ENCODE results near the gene SAMHD1.
A peak's percentile ranks its signal among the peaks of the same experiment; 100 is the strongest.
"Not testable (repeated sequence)": the region's sequence is repeated elsewhere in the genome, so short reads cannot be mapped to it uniquely, and the experiment has no call there.

The SAMHD1 gene

DNA sequence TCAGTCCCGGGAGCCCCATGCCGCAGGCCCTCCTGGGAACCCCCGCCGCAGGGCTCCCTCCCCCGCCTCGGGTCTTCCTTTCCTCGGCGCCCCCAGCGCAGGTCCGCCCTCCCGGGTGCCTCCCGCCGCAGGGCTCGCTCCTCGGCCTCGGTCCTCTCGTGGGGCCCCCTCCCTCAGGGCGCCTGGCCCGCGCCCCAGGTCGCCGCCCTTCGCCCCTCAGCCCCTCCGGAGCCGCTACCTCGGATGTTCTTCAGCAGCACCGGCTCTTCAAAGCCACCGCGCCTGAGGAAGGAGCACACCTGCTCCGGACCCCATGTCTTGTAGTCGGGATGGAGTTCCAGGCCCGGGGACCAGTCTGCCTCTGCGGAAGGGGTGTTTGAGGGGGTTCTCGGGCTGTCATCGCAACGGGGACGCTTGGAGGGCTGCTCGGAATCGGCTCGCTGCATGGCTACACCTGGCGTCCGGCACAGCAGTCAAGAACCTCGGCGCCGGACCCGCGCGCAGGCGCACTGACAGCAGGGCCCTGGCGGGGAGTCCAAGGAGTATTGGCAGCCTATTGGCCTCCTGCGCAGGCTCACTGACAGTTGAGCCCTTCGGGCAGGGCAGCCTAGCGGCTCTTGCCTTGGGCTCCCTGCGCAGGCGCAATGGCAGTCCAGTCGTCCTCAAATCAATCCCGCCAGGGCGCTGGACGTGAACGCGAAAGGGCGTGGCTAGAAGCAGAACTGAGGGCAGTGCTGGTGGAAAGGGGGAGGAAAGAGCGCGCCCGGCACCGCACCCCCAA, at the start of gene SAMHD1:
Gene SAMHD1 (minus strand): TSS at position 511 of the 781 bp plus-strand sequence. CDS start 65 bp downstream, at position 446.
- H3K27me3 ChIP-seq (ENCODE audit: low read length): no peaks in the 10 kb centered on the region
- peaks cover 18% of the 10 kb centered on the region for H3K79me2 ChIP-seq (ENCODE audit: insufficient read depth, low read length)
- H3F3A ChIP-seq (ENCODE audit: insufficient read depth): peaks cover 9% of the 10 kb centered on the region; the same call in 1 of the 2 replicates
- no peaks in the 10 kb centered on the region for H3K9me3 ChIP-seq (ENCODE audit: insufficient read depth, low read length)
- peak within 1 kb of the TSS; percentile 94 for H2AFZ ChIP-seq (ENCODE audit: low read depth, low read length, severe bottlenecking)
- peak within 1 kb of the TSS; percentile 36 for H3K27ac ChIP-seq (ENCODE audit: low read depth, low read length)
- no peaks in the 10 kb centered on the region for H4K20me1 ChIP-seq (ENCODE audit: low read depth, low read length)
- no peaks in the 10 kb centered on the region for H3K36me3 ChIP-seq (ENCODE audit: low read length)
- H3K4me2 ChIP-seq (ENCODE audit: low read depth, low read length, poor library complexity, severe bottlenecking): peak within 1 kb of the TSS; percentile 79
- no peaks in the 10 kb centered on the region for H3K9me2 ChIP-seq (replicated peaks; ENCODE audit: insufficient read depth, low read length)
- TF ChIP-seq EZH2phosphoT487 (conservative IDR thresholded peaks at IDR 0.05; ENCODE audit: low read length): no peak
- no peak for TF ChIP-seq CTCF (IDR thresholded peaks at IDR 0.05; ENCODE audit: insufficient read depth, low read length, poor library complexity, severe bottlenecking)
- peak within 1 kb of the TSS; percentile 91 for H3K9ac ChIP-seq (ENCODE audit: low read length)
- H3K4me3 ChIP-seq (ENCODE audit: insufficient read depth, low read length, poor library complexity, severe bottlenecking): peak within 1 kb of the TSS; percentile 73

DNA sequence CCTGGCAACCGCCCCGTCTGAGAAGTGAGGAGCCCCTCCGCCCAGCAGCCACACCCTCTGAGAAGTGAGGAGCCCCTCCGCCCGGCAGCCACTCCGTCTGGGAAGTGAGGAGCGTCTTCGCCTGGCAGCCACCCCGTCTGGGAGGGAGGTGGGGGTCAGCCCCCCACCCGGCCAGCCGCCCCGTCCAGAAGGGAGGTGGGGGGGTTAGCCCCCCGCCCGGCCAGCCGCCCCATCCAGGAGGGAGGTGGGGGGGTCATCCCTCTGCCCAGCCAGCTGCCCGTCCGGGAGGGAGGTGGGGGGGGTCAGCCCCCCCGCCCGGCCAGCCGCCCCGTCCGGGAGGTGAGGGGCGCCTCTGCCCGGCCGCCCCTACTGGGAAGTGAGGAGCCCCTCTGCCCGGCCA, 48.7 kb upstream of the SAMHD1 start:
- not testable (repeated sequence) for H3K27ac ChIP-seq (ENCODE audit: low read depth, low read length); H3K9ac ChIP-seq (ENCODE audit: low read length); H3K9me3 ChIP-seq (ENCODE audit: insufficient read depth, low read length); H4K20me1 ChIP-seq (ENCODE audit: low read depth, low read length); H2AFZ ChIP-seq (ENCODE audit: low read depth, low read length, severe bottlenecking); H3K27me3 ChIP-seq (ENCODE audit: low read length); H3K4me2 ChIP-seq (ENCODE audit: low read depth, low read length, poor library complexity, severe bottlenecking); H3F3A ChIP-seq (ENCODE audit: insufficient read depth); H3K4me3 ChIP-seq (ENCODE audit: insufficient read depth, low read length, poor library complexity, severe bottlenecking); H3K9me2 ChIP-seq (replicated peaks; ENCODE audit: insufficient read depth, low read length); H3K79me2 ChIP-seq (ENCODE audit: insufficient read depth, low read length)
- H3K36me3 ChIP-seq (ENCODE audit: low read length): peaks cover 17% of the 10 kb centered on the region; the same call in 1 of the 2 replicates

DNA sequence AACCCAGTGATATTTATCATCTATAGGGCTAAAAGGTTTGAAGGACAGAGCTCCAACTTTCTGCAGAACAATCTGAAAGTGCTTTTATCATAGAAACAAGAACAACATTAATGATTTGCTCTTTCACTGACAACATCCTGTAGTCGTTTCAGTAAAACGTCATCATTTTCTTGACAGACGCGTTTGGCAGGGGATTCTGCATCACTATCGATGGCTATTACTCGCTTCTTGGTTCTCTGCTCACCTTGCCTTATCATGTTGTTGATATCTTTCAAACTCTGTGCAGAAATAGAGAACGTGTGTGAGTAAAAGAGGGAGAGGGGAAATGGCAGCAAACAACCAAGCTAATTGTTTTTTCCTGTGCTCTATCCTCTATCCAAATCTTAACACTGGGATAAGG, 47.1 kb upstream of the SAMHD1 start:
- no peak overlapping the region for H3K4me3 ChIP-seq (ENCODE audit: insufficient read depth, low read length, poor library complexity, severe bottlenecking)
- no peaks in the 10 kb centered on the region for H4K20me1 ChIP-seq (ENCODE audit: low read depth, low read length)
- no peaks in the 10 kb centered on the region for H3K9me3 ChIP-seq (ENCODE audit: insufficient read depth, low read length)
- no peak overlapping the region for H2AFZ ChIP-seq (ENCODE audit: low read depth, low read length, severe bottlenecking)
- H3K27me3 ChIP-seq (ENCODE audit: low read length): no peaks in the 10 kb centered on the region
- no peaks in the 10 kb centered on the region for H3K79me2 ChIP-seq (ENCODE audit: insufficient read depth, low read length)
- no peak overlapping the region for H3K9ac ChIP-seq (ENCODE audit: low read length)
- 0 out of 2 replicates have a peak, but pooled peaks cover 9% of the 10 kb centered on the region for H3F3A ChIP-seq (ENCODE audit: insufficient read depth)
- H3K4me2 ChIP-seq (ENCODE audit: low read depth, low read length, poor library complexity, severe bottlenecking): no peak overlapping the region
- no peak overlapping the region for H3K27ac ChIP-seq (ENCODE audit: low read depth, low read length)
- TF ChIP-seq CTCF (IDR thresholded peaks at IDR 0.05; ENCODE audit: insufficient read depth, low read length, poor library complexity, severe bottlenecking) (no peak), EZH2phosphoT487 (conservative IDR thresholded peaks at IDR 0.05; ENCODE audit: low read length) (no peak)
- peaks cover 15% of the 10 kb centered on the region; the same call in 1 of the 2 replicates for H3K36me3 ChIP-seq (ENCODE audit: low read length)
- H3K9me2 ChIP-seq (replicated peaks; ENCODE audit: insufficient read depth, low read length): no peaks in the 10 kb centered on the region

GRCh38 chr20:36997121-36997520, 45.6 kb upstream of the SAMHD1 start:
- Histone ChIP-seq H3K9ac (ENCODE audit: low read length) (no peak overlapping the region), H3K36me3 (ENCODE audit: low read length) (peaks cover 6% of the 10 kb centered on the region; the same call in 1 of the 2 replicates), H3K9me2 (replicated peaks; ENCODE audit: insufficient read depth, low read length) (no peaks in the 10 kb centered on the region), H3K4me3 (ENCODE audit: insufficient read depth, low read length, poor library complexity, severe bottlenecking) (no peak overlapping the region), H2AFZ (ENCODE audit: low read depth, low read length, severe bottlenecking) (no peak overlapping the region), H3K9me3 (ENCODE audit: insufficient read depth, low read length) (no peaks in the 10 kb centered on the region), H3K79me2 (ENCODE audit: insufficient read depth, low read length) (no peaks in the 10 kb centered on the region), H4K20me1 (ENCODE audit: low read depth, low read length) (no peaks in the 10 kb centered on the region), H3K27ac (ENCODE audit: low read depth, low read length) (no peak overlapping the region), H3K27me3 (ENCODE audit: low read length) (no peaks in the 10 kb centered on the region), H3K4me2 (ENCODE audit: low read depth, low read length, poor library complexity, severe bottlenecking) (no peak overlapping the region), H3F3A (ENCODE audit: insufficient read depth) (0 out of 2 replicates have a peak, but pooled peaks cover 4% of the 10 kb centered on the region)
- TF ChIP-seq EZH2phosphoT487 (conservative IDR thresholded peaks at IDR 0.05; ENCODE audit: low read length) (no peak), CTCF (IDR thresholded peaks at IDR 0.05; ENCODE audit: insufficient read depth, low read length, poor library complexity, severe bottlenecking) (no peak)

DNA sequence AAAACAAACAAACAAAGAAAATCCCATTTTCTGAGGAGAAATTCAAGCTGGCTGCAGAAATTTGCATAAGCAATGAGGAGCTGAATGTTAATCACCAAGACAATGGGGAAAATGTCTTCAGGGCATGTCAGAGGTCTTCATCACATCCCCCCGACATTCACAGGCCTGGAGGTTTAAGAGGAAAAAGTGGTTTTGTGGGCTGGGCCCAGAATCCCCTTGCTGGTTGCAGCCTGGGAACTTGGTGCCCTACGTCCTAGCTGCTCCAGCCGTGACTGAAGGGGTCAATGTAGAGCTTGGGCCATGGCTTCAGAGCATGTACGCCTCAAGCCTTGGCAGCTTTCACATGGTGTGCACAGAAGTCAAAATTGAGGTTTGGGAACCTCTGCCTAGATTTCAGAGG, 42.7 kb upstream of the SAMHD1 start:
- H3K4me3 ChIP-seq (ENCODE audit: insufficient read depth, low read length, poor library complexity, severe bottlenecking); H3K79me2 ChIP-seq (ENCODE audit: insufficient read depth, low read length); H3K9me3 ChIP-seq (ENCODE audit: insufficient read depth, low read length); H3K36me3 ChIP-seq (ENCODE audit: low read length); H3F3A ChIP-seq (ENCODE audit: insufficient read depth); H4K20me1 ChIP-seq (ENCODE audit: low read depth, low read length); H2AFZ ChIP-seq (ENCODE audit: low read depth, low read length, severe bottlenecking); H3K9me2 ChIP-seq (replicated peaks; ENCODE audit: insufficient read depth, low read length); H3K4me2 ChIP-seq (ENCODE audit: low read depth, low read length, poor library complexity, severe bottlenecking); H3K27ac ChIP-seq (ENCODE audit: low read depth, low read length); H3K27me3 ChIP-seq (ENCODE audit: low read length); H3K9ac ChIP-seq (ENCODE audit: low read length): not testable (repeated sequence)

Data from SU-DHL-6 (cell line).